KMS-11 (cell line): Measurements from ENCODE around the gene PLEKHG5.

Experiments used
- H2AFZ ChIP-seq: fragments of 200-600 bp; sonication (generic); 2 replicates; pipeline ENCODE4 v1.6.1; 2016; ENCODE audit warnings: antibody characterized with exemption, mixed run types, low read depth
- H3K27ac ChIP-seq: fragments of 200-600 bp; sonication (generic); 2 replicates; pipeline ENCODE4 v1.6.1; 2016; ENCODE audit warnings: mild to moderate bottlenecking, mixed run types
- H3K27me3 ChIP-seq: fragments of 200-600 bp; sonication (generic); 2 replicates; pipeline ENCODE4 v1.6.1; 2017; ENCODE audit warnings: mild to moderate bottlenecking, low read depth, mixed run types, moderate library complexity; ENCODE audit not compliant: insufficient read depth
- H3K36me3 ChIP-seq: fragments of 200-600 bp; sonication (generic); 2 replicates; pipeline ENCODE4 v1.6.1; 2017; ENCODE audit warnings: mild to moderate bottlenecking, mixed run types; ENCODE audit not compliant: insufficient read depth
- H3K4me1 ChIP-seq: fragments of 200-600 bp; sonication (generic); 2 replicates; pipeline ENCODE4 v1.6.1; 2016; ENCODE audit warnings: mild to moderate bottlenecking, low read depth, mixed run types; ENCODE audit not compliant: poor library complexity, severe bottlenecking
- H3K4me2 ChIP-seq: fragments of 200-600 bp; sonication (generic); 2 replicates; pipeline ENCODE4 v1.7.0; 2016; ENCODE audit warnings: mild to moderate bottlenecking, mixed run types
- H3K4me3 ChIP-seq: fragments of 200-600 bp; sonication (generic); IDR thresholded peaks from 2 replicates; pipeline ENCODE4 v1.6.1; 2017; ENCODE audit warnings: low read depth, low read length, mixed read lengths; ENCODE audit not compliant: insufficient read depth
- H3K79me2 ChIP-seq: fragments of 200-600 bp; sonication (generic); 2 replicates; pipeline ENCODE4 v1.6.1; 2016; ENCODE audit warnings: low read depth, mixed run types; ENCODE audit not compliant: insufficient read depth
- H3K9ac ChIP-seq: fragments of 200-600 bp; sonication (generic); 2 replicates; pipeline ENCODE4 v1.6.1; 2016; ENCODE audit warnings: mild to moderate bottlenecking, mixed run types
- H4K20me1 ChIP-seq: fragments of 200-600 bp; sonication (generic); 2 replicates; pipeline ENCODE4 v1.6.1; 2016; ENCODE audit warnings: mild to moderate bottlenecking, mixed run types; ENCODE audit not compliant: insufficient read depth
- CTCF ChIP-seq: fragments of 200-600 bp; sonication (generic); conservative IDR thresholded peaks from 2 replicates; pipeline ENCODE4 v1.6.1; 2017; ENCODE audit warnings: low read depth, mild to moderate bottlenecking, antibody characterized with exemption, low read length, moderate library complexity, mixed read lengths

The PLEKHG5 gene

GRCh38 chr1:6501279-6501813 lies 9.9 kb upstream of the PLEKHG5 start:
- H3K36me3 ChIP-seq: no peaks in the 10 kb centered on the region
- H3K27ac ChIP-seq: no peak overlapping the region
- H2AFZ ChIP-seq: no peak overlapping the region
- peaks cover 53% of the 10 kb centered on the region for H3K27me3 ChIP-seq
- no peaks in the 10 kb centered on the region for H3K79me2 ChIP-seq
- H3K4me2 ChIP-seq: no peak overlapping the region
- no peak overlapping the region for H3K4me3 ChIP-seq
- no peaks in the 10 kb centered on the region for H4K20me1 ChIP-seq
- no peak for TF ChIP-seq CTCF
- H3K4me1 ChIP-seq: peaks cover 4% of the 10 kb centered on the region
- no peak overlapping the region for H3K9ac ChIP-seq

- Histone ChIP-seq H3K79me2 (no peaks in the 10 kb centered on the region), H3K4me3 (no peak overlapping the region), H3K9ac (no peak overlapping the region), H3K27ac (no peak overlapping the region), H3K4me1 (peaks cover 4% of the 10 kb centered on the region), H3K36me3 (no peaks in the 10 kb centered on the region), H3K4me2 (no peak overlapping the region), H2AFZ (no peak overlapping the region), H4K20me1 (no peaks in the 10 kb centered on the region), H3K27me3 (peaks cover 51% of the 10 kb centered on the region)
- TF ChIP-seq CTCF: no peak
Measured at GRCh38 chr1:6500544-6501278, 9.2 kb upstream of the PLEKHG5 start.

- Histone ChIP-seq H3K27ac (no peak overlapping the region), H3K4me2 (no peak overlapping the region), H3K79me2 (no peaks in the 10 kb centered on the region), H3K9ac (no peak overlapping the region), H3K36me3 (no peaks in the 10 kb centered on the region), H2AFZ (no peak overlapping the region), H3K4me1 (peaks cover 4% of the 10 kb centered on the region), H3K4me3 (no peak overlapping the region), H4K20me1 (no peaks in the 10 kb centered on the region), H3K27me3 (peaks cover 38% of the 10 kb centered on the region)
- TF ChIP-seq CTCF: no peak
Measured at GRCh38 chr1:6499296-6499695, 7.8 kb upstream of the PLEKHG5 start.

GRCh38 chr1:6498576-6499111 lies 7.2 kb upstream of the PLEKHG5 start:
- TF ChIP-seq CTCF: no peak
- Histone ChIP-seq H3K79me2 (no peaks in the 10 kb centered on the region), H3K36me3 (no peaks in the 10 kb centered on the region), H4K20me1 (no peaks in the 10 kb centered on the region), H2AFZ (no peak overlapping the region), H3K27me3 (peaks cover 34% of the 10 kb centered on the region), H3K4me1 (peaks cover 4% of the 10 kb centered on the region), H3K27ac (no peak overlapping the region), H3K4me3 (no peak overlapping the region), H3K9ac (no peak overlapping the region), H3K4me2 (peak overlapping the region; percentile 91)
